GM18526 (cell line): ENCODE data around the gene YARS2.

Source experiments
- POLR2A ChIP-seq: IDR thresholded peaks from 3 replicates; pipeline ENCODE4 v1.6.1; 2011; ENCODE audit not compliant: insufficient read length; ENCODE audit errors: extremely low read depth

YARS2 gene

GRCh38 chr12:32755654-32756475 is at the start of gene YARS2:
YARS2 (minus strand) TSS chr12:32755897; CDS start chr12:32755874, 23 bp downstream.
- TF ChIP-seq POLR2A: peak; percentile 94

DNA sequence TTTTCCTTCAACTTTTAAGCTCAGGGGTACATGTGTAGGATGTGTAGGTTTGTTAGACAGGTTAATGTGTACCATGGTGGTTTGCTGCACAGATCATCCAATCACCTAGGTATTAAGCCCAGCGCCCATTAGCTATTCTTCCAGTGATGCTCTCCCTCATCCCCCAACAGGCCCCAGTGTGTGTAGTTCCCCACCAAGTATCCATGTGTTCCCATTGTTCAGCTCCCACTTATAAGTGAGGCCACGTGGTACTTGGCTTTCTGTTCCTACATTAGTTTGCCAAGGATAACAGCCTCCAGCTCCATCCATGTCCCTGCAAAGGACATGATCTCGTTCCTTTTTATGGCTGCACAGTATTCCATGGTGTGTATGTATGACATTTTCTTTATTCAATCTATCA is 48.6 kb upstream of the YARS2 start:
- no peak for TF ChIP-seq POLR2A

- TF ChIP-seq POLR2A: no peak
Observed at GRCh38 chr12:32801269-32801980, 45.7 kb upstream of the YARS2 start.

GRCh38 chr12:32794281-32794680 is 38.6 kb upstream of the YARS2 start:
- no peak for TF ChIP-seq POLR2A

- no peak for TF ChIP-seq POLR2A
Observed at GRCh38 chr12:32789916-32790315, 34.2 kb upstream of the YARS2 start.

DNA sequence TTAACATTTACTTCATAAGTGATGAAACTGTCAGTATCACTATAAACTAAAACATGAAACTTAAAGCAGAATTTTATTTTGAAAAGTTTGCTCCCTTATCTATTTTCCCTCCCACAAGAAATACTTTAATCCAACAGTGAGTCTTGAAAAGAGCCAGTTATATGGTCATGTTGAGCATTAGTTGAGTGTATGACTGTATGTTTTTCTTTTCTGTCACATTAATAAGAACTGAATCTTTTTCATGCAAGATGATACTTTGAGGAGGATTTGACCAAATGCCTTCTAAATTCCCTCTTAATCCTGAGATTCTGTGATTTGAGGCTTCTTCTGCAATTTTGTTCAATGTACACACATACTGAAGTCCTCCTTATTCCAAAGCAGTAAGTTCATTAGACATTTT is 33.7 kb upstream of the YARS2 start:
- TF ChIP-seq POLR2A: no peak

GRCh38 chr12:32788405-32788804 is 32.7 kb upstream of the YARS2 start:
- TF ChIP-seq POLR2A: no peak

- no peak for TF ChIP-seq POLR2A
Observed at GRCh38 chr12:32785557-32785956, 29.9 kb upstream of the YARS2 start.

DNA sequence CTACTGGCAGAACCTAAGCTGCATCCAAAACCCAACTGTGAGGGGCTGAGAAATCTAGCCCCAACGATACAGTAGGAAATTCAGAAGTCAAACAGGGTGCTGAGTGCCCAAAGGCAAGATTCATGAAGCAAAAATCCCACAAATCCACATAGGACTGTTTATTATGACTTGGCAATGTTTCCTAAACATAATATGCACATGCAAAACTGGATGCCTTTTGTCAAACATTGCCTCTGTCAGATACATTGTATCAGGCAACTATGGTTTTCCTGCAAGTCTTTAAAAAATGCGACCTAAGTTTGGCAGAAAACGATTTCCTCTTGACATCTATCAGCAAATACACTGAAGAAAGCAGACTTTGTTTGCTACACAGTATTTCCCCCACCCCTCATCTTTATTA is 27.3 kb upstream of the YARS2 start:
- TF ChIP-seq POLR2A: no peak

- no peak for TF ChIP-seq POLR2A
Observed at GRCh38 chr12:32780071-32780470, 24.4 kb upstream of the YARS2 start.

DNA sequence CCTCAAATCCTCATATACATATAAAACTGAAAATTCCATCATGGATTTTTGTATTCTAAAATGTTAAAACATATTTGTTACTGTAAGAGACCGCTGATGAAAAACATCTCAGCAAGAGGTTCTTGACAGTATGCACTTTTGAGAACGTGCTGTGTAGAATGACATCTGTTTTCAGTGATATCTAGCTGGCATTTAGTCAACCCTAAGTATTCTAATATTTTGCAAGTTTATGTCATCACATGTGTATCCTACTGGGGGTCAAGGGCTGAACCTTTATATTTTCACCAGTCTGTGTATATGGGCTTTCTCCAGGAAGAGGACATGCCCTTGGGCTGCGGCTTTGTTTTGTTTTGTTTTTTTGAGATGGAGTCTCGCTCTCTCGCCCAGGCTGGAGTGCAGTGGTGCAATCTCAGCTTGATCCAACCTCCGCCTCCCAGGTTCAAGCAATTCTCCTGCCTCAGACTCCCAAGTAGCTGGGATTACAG is 22.0 kb upstream of the YARS2 start:
- no peak for TF ChIP-seq POLR2A

GRCh38 chr12:32777159-32777558 is 21.5 kb upstream of the YARS2 start:
- no peak for TF ChIP-seq POLR2A

GRCh38 chr12:32776258-32776657 is 20.6 kb upstream of the YARS2 start:
- TF ChIP-seq POLR2A: no peak

GRCh38 chr12:32773691-32774090 is 18.0 kb upstream of the YARS2 start:
- no peak for TF ChIP-seq POLR2A

DNA sequence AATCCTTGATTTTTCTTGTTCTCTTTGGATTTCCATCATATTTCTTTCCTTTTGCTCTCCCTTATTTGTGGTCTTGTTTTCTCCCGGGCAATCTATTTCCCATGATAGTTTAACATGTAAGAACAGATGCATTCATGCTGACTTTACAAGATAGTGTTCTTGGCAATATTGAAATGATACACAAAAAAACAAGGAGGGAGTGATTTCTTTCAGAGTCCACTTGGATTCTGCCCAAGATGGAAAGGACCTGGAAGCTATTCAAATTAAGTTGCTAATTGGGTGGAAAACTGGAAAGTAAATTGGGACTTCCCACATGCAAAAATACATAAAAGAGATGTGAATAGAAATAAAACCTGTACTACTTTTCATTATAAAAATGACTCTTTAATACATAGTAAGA is 14.4 kb upstream of the YARS2 start:
- TF ChIP-seq POLR2A: no peak

- no peak for TF ChIP-seq POLR2A
Observed at GRCh38 chr12:32768518-32768917, 12.8 kb upstream of the YARS2 start.
